HG03439 (cell line): ENCODE measurements around the gene GFY.
"Not testable (repeated sequence)": the region's sequence is repeated elsewhere in the genome, so short reads cannot be mapped to it uniquely, and the experiment has no call there.

ENCODE experiments used
- ATAC-seq: cut with Tn5 transposase; IDR thresholded peaks from one replicate; pipeline ENCODE4 v1.9.1; 2021; ENCODE audit warnings: mild to moderate bottlenecking, moderate library complexity; ENCODE audit not compliant: unreplicated experiment

The GFY gene

DNA sequence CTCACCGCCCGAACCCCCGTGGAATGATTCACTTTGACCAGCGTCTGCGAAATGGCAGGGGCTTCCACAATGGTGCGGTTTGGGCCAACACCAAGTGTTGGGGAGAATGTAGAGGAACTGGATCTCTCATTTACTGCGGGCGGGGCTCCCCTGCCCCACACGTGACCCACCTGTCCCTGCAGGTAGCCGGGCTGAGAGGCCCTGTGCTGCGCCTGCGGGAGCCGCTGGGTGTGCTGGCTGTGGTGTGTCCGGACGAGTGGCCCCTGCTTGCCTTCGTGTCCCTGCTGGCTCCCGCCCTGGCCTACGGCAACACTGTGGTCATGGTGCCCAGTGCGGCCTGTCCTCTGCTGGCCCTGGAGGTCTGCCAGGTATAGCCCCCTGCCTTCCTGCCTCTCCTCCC is 43.0 kb downstream of the GFY start:
- no peak for ATAC-seq

GRCh38 chr19:49468746-49469447 is 43.7 kb downstream of the GFY start:
- ATAC-seq: no peak

DNA sequence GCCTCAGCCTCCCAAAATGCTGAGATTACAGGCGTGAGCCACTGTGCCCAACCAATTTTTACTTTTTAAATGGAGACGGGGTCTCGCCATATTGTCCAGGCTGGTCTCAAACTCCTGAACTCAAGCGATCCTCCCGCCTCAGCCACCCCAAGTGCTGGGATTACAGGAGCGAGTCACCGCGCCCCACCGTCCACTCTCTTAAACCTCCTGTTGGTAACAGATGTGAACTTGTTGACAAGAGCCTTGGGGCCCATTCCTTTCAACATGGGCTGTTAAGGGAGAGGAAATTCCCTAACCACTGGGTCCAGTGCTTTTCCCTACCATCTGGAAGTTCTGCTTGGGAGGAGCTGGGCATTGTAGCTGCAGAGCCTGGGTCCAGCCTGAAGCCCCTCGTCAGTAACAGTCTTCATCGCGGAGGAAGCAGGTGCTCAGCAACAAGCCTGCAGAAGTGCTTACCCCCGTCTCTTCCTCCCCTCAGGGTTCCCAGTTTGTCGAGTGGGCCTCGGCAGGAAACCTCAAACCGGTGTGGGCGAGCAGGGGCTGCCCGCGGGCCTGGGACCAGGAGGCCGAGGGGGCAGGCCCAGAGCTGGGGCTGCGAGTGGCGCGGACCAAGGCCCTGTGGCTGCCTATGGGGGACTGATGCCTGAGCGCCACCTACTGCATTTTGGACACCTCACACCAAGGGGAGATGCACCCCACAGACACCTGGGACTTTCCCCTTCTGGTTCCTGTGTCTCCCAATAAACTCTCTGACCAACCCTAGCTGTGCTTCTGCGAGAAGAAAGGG is 44.8 kb downstream of the GFY start:
- ATAC-seq: peak; percentile 55

DNA sequence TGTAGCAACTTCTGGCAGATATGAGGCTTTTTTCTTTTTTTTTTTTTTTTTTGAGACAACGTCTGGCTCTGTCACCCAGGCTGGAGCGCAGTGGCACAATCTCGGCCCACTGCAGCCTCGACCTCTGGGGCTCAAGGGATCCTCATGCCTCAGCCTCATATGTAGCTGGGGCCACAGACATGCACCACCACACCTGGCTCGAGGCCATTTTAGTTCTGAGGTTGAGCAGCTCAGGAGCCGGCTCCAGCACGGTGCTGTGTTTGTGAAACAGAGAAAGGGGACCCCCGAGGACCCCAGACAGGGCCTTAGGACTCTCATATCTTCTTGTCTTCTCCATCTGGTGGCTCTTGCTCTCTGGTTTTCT is 45.4 kb downstream of the GFY start:
- ATAC-seq: no peak

GRCh38 chr19:49472936-49473335 is 47.7 kb downstream of the GFY start:
- ATAC-seq: no peak

- ATAC-seq: not testable (repeated sequence)
Measured at GRCh38 chr19:49473501-49473867, 48.3 kb downstream of the GFY start.

GRCh38 chr19:49473868-49474541 is 48.8 kb downstream of the GFY start, which contains the start of gene FLT3LG:
Gene FLT3LG, plus strand, starts transcription at chr19:49474215. Its CDS starts 425 bp downstream, at chr19:49474640.
- peak; percentile 51 for ATAC-seq

DNA sequence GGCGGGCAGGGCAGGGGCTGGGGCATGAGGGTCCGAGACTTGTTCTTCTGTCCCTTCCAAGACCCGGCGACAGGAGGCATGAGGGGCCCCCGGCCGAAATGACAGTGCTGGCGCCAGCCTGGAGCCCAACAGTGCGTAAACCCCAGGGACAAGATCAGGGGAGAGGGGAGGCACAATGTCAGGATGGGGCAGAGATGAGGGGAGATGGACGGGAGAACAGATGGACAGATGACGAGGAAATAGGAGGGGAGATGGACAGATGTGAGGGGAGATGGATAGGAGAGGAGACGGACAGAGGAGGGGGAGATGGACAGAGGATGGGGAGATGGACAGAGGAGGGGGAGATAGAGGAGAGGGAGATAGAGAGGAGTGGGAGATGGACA is 49.3 kb downstream of the GFY start:
- ATAC-seq: no peak

- ATAC-seq: no peak
Measured at GRCh38 chr19:49475191-49475917, 50.2 kb downstream of the GFY start.

DNA sequence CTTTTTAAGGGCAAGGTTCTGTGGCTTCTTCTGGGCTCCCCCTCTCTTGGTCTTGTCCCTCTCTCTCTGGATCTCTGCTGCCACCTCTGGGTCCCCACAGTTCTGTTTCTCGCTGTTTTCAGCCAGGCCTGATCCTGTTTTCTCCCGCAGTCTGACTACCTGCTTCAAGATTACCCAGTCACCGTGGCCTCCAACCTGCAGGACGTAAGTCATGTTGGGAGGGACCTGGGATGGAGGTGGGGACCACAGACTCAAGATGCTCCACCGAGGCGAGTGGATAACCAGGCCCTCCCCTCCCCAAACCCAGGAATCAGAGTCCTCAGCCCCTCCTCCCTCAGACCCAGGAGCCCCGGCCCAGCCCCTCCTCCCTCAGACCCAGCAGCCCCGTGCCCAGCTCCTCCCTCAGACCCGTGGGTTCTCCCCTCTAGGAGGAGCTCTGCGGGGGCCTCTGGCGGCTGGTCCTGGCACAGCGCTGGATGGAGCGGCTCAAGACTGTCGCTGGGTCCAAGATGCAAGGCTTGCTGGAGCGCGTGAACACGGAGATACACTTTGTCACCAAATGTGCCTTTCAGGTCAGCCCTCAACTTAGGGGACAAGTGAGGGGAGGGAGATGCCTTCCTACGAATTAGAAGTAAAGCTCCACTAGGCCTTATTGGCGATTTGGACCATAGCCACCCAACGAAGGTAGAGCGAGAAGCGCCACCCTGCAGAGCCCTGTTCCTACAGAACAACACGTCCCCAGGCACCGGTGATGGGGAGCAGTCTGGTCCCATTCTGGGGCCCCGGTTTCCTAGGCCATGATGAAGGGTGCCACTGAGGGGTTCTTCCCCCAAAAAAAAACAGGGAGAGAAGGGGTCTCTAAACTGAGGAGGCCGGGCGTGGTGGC is 51.0 kb downstream of the GFY start:
- ATAC-seq: no peak
